Esophagus squamous epithelium (tissue), 5 donors: ENCODE measurements around the gene NUP160. TPM values are rescaled to one million over a fixed set of nuclear protein-coding genes. Genes with fewer than 3 reads are reported as not detected.
"Not testable (repeated sequence)": the region's sequence is repeated elsewhere in the genome, so short reads cannot be mapped to it uniquely, and the experiment has no call there.

Experiments used
- DNase-seq: peaks from one replicate; lab custom pipeline; 2025; lab: John Stamatoyannopoulos, UW
- H3K27ac ChIP-seq, 4 donors: fragments of 200-600 bp; sonication (generic); one replicate each; pipeline ENCODE4 v1.5.1; 2016 to 2019; ENCODE audit warnings: mild to moderate bottlenecking in 1 of 4
- H3K27me3 ChIP-seq, 4 donors: fragments of 200-600 bp; sonication (generic); 1 replicate in 3 of 4; 2 replicates in 1 of 4; pipeline versions ENCODE4 v1.5.1 to v1.6.0; 2017 to 2021; ENCODE audit warnings: antibody characterized with exemption in 1 of 4
- H3K36me3 ChIP-seq, 3 donors: fragments of 200-600 bp; sonication (generic); one replicate each; pipeline ENCODE4 v1.5.1; 2016 to 2019
- H3K4me1 ChIP-seq, 3 donors: fragments of 200-600 bp; sonication (generic); one replicate each; pipeline ENCODE4 v1.5.1; 2017 to 2019
- H3K4me3 ChIP-seq, 4 donors: fragments of 200-600 bp; sonication (generic); 1 replicate in 3 of 4; 2 replicates in 1 of 4; pipeline ENCODE4 v1.5.1; 2016 to 2019; ENCODE audit warnings: mild to moderate bottlenecking in 2 of 4, moderate library complexity in 1 of 4
- H3K9me3 ChIP-seq, 3 donors: fragments of 200-600 bp; sonication (generic); one replicate each; pipeline ENCODE4 v1.5.1; 2016 to 2019
- CTCF ChIP-seq, 6 experiments: fragments of 450-650 bp in 4 of 6; fragments of 200-600 bp in 2 of 6; sonication (generic) in 2 of 6; IDR thresholded peaks; one replicate each; pipeline ENCODE4 v1.5.1; 2016 to 2019; ENCODE audit warnings: antibody characterized with exemption in 6 of 6, mild to moderate bottlenecking in 4 of 6, moderate library complexity in 4 of 6
- POLR2A ChIP-seq, 4 donors: fragments of 450-650 bp; IDR thresholded peaks; one replicate each; pipeline ENCODE4 v1.6.1; 2017; ENCODE audit warnings: antibody characterized with exemption in 4 of 4, mild to moderate bottlenecking in 4 of 4, moderate library complexity in 3 of 4
- WGBS, 2 donors: methylation state at CpG; one replicate each; pipeline ENCODE4 v1.1.5; 2018; 5-methylcytosine and 5-hydroxymethylcytosine counted together
- intact Hi-C: fragments of 100-400 bp; cut with DNase I; formaldehyde crosslinking; loops from one replicate; pipeline ENCODE4 v1.15.0; 2022
- total RNA-seq, 4 donors: library from RNA; depleted of rRNA; stranded (reverse); fragments of >200 nt; gene quantifications; one replicate each; pipeline ENCODE4 v1.1.0, GENCODE V29; 2016
- donor health status: DM: yes; HTN: yes; CAD: no.

NUP160 gene
- total RNA-seq, 4 donors from 2014 or later = 11.0 to 30.1 (median 20.7) TPM

GRCh38 chr11:47791774-47792430 is 56.2 kb downstream of the NUP160 start:
- 67 to 80% methylated on average over 4 of the region's 4 CpGs for WGBS, 2 donors
- Histone ChIP-seq H3K4me1 (no peaks in the 10 kb centered on the region), H3K27me3 (no peaks in the 10 kb centered on the region), H3K4me3 (no peak overlapping the region), H3K9me3 (no peaks in the 10 kb centered on the region), H3K36me3 (peaks cover 9 to 100% (median 14%) of the 10 kb centered on the region in 3 donors), H3K27ac (peak overlapping the region in 1 of 4 donors; percentile 69)
- DNase-seq = no peak
- intact Hi-C loops = no loop called here
- no peak for TF ChIP-seq CTCF (IDR thresholded peaks at IDR 0.05)
- TF ChIP-seq POLR2A (IDR thresholded peaks at IDR 0.05) = no peak

GRCh38 chr11:47790017-47790416 is 58.1 kb downstream of the NUP160 start:
- H3K27me3 ChIP-seq, H3K9me3 ChIP-seq, intact Hi-C loops, H3K4me3 ChIP-seq, H3K27ac ChIP-seq, DNase-seq, H3K4me1 ChIP-seq: not testable (repeated sequence)
- H3K36me3 ChIP-seq = peaks cover 13 to 100% (median 14%) of the 10 kb centered on the region in 3 donors
- whole genome bisulfite sequencing, 2 donors = 90 to 100% methylated on average over 1 to 2 of the region's 8 CpGs

GRCh38 chr11:47788181-47788580 is 60.0 kb downstream of the NUP160 start:
- H3K9me3 ChIP-seq = no peaks in the 10 kb centered on the region
- intact Hi-C loops = no loop called here
- peaks cover 13 to 100% (median 22%) of the 10 kb centered on the region in 3 donors for H3K36me3 ChIP-seq
- no peak overlapping the region for H3K4me3 ChIP-seq
- TF ChIP-seq CTCF (IDR thresholded peaks at IDR 0.05) (no peak), POLR2A (IDR thresholded peaks at IDR 0.05) (no peak)
- WGBS, 2 donors = 86 to 96% methylated on average over 7 of the region's 7 CpGs
- H3K27me3 ChIP-seq = no peaks in the 10 kb centered on the region
- no peak overlapping the region for H3K27ac ChIP-seq
- no peaks in the 10 kb centered on the region for H3K4me1 ChIP-seq
- no peak for DNase-seq

- Histone ChIP-seq H3K4me1 (no peaks in the 10 kb centered on the region), H3K27ac (no peak overlapping the region), H3K4me3 (no peak overlapping the region), H3K36me3 (peaks cover 13 to 100% (median 30%) of the 10 kb centered on the region in 3 donors), H3K9me3 (no peaks in the 10 kb centered on the region), H3K27me3 (no peaks in the 10 kb centered on the region)
- WGBS, 2 donors = 75 to 92% methylated on average over 2 of the region's 2 CpGs
- no peak for DNase-seq
- intact Hi-C loops = no loop called here
- TF ChIP-seq CTCF (IDR thresholded peaks at IDR 0.05) = no peak
These were observed 61.8 kb downstream of the NUP160 start for GRCh38 chr11:47786373-47786772.

- peaks cover 13 to 100% (median 43%) of the 10 kb centered on the region in 3 donors for H3K36me3 ChIP-seq
- H3K4me1 ChIP-seq = no peaks in the 10 kb centered on the region
- no peak for TF ChIP-seq CTCF (IDR thresholded peaks at IDR 0.05)
- no peak for TF ChIP-seq POLR2A (IDR thresholded peaks at IDR 0.05)
- intact Hi-C loops = no loop called here
- WGBS, 2 donors = 85% methylated on average over 4 of the region's 4 CpGs
- no peaks in the 10 kb centered on the region for H3K9me3 ChIP-seq
- H3K27ac ChIP-seq = no peak overlapping the region
- H3K27me3 ChIP-seq = no peaks in the 10 kb centered on the region
- DNase-seq = no peak
- H3K4me3 ChIP-seq = no peak overlapping the region
These were observed 63.3 kb downstream of the NUP160 start for GRCh38 chr11:47784785-47785381.
